HepG2 (cell line): ENCODE data around the gene RAET1E. TPM values are rescaled to one million over a fixed set of nuclear protein-coding genes. Genes with fewer than 3 reads are reported as not detected.
"Not testable (repeated sequence)": the region's sequence is repeated elsewhere in the genome, so short reads cannot be mapped to it uniquely, and the experiment has no call there.

Experiments
- ATAC-seq: fragments of 200-7000 bp; cut with Tn5 transposase; 3 replicates; pipeline ENCODE4 v1.9.1; 2020; ENCODE audit warnings: mild to moderate bottlenecking, moderate library complexity
- BruUV-seq: library from RNA; stranded (reverse); fragments of 400-500 nt; replicated peaks from 2 replicates; lab custom pipeline; 2021; lab: Mats Ljungman, UMichigan
- CTCF ChIA-PET: fragments of 300-600 bp; formaldehyde crosslinking; extraction: SDS; loops from one replicate; lab custom pipeline; 2021; ENCODE audit warnings: low total read pairs, inconsistent platforms, low intra/inter-chr PET ratio; lab: Yijun Ruan, JAX
- POLR2A ChIA-PET: fragments of 350-600 bp; sonication (Branson Sonifier 250); formaldehyde crosslinking; loops from one replicate; lab custom pipeline; 2020; ENCODE audit warnings: antibody characterized with exemption, inconsistent platforms; lab: Yijun Ruan, JAX
- DNase-seq: peaks from one replicate; pipeline ENCODE4 v3.0.0-alpha.2; 2015; ENCODE audit warnings: low spot score
- FAIRE-seq: peaks from 3 replicates; lab custom pipeline; 2011; peaks lifted over from hg19 to GRCh38; lab: Jason Lieb, UNC
- H2AFZ ChIP-seq: one replicate; pipeline ENCODE4 v1.6.1; 2011; ENCODE audit warnings: low read length, inconsistent platforms
- H3K27ac ChIP-seq: fragments of 300-600 bp; 3 replicates; pipeline ENCODE4 v1.8.0; 2011; ENCODE audit warnings: mixed run types, mild to moderate bottlenecking, mixed read lengths, low read length, inconsistent platforms; ENCODE audit not compliant: insufficient read depth; ENCODE audit errors: extremely low read length
- H3K27me3 ChIP-seq, 2 experiments: fragments of 200-600 bp in 1 of 2; 2 replicates in 1 of 2; 3 replicates in 1 of 2; pipeline versions ENCODE4 v1.6.0 to v1.8.0; 2011; ENCODE audit warnings: low read length in 2 of 2, mild to moderate bottlenecking in 2 of 2, moderate library complexity in 2 of 2, inconsistent platforms in 1 of 2; ENCODE audit not compliant: insufficient read depth in 2 of 2, control insufficient read depth in 1 of 2
- H3K36me3 ChIP-seq, 2 experiments: fragments of 200-600 bp in 1 of 2; replicated peaks in 1 of 2; 2 replicates in 1 of 2; 3 replicates in 1 of 2; pipeline versions ENCODE4 v1.5.1 to v1.8.0; 2011; ENCODE audit warnings: low read length in 2 of 2, inconsistent platforms in 1 of 2; ENCODE audit not compliant: insufficient read depth in 2 of 2, control insufficient read depth in 1 of 2
- H3K4me1 ChIP-seq: 2 replicates; pipeline ENCODE4 v1.5.1; 2012; ENCODE audit warnings: low read length, inconsistent platforms; ENCODE audit not compliant: insufficient read depth
- H3K4me2 ChIP-seq: 2 replicates; pipeline ENCODE4 v1.6.0; 2011; ENCODE audit warnings: low read depth, low read length, inconsistent platforms
- H3K4me3 ChIP-seq, 3 experiments: fragments of 200-600 bp in 1 of 3; sonication (generic), shearing (Covaris generic) in 1 of 3; replicated peaks in 1 of 3; 2 replicates each; pipeline ENCODE4 v1.5.1; 2011 to 2016; ENCODE audit warnings: low read length in 3 of 3, inconsistent platforms in 2 of 3, low read depth in 2 of 3, mild to moderate bottlenecking in 2 of 3, control low read depth in 1 of 3, mixed read lengths in 1 of 3; ENCODE audit not compliant: insufficient read depth in 1 of 3
- H3K79me2 ChIP-seq: one replicate; pipeline ENCODE4 v1.6.1; 2011; ENCODE audit warnings: low read length, inconsistent platforms; ENCODE audit not compliant: insufficient read depth
- H3K9ac ChIP-seq: 2 replicates; pipeline ENCODE4 v1.6.0; 2011; ENCODE audit warnings: mild to moderate bottlenecking, low read depth, low read length, inconsistent platforms; ENCODE audit not compliant: insufficient read depth
- H3K9me3 ChIP-seq: 2 replicates; pipeline ENCODE4 v1.5.1; 2012; ENCODE audit warnings: mild to moderate bottlenecking, low read length
- H4K20me1 ChIP-seq: 2 replicates; pipeline ENCODE4 v1.6.0; 2011; ENCODE audit warnings: inconsistent platforms, mild to moderate bottlenecking, low read length, moderate library complexity; ENCODE audit not compliant: insufficient read depth
- WGBS: methylation state at CpG from one replicate; pipeline ENCODE4 v1.1.6; 2017; ENCODE audit warnings: low lambda C conversion rate; 5-methylcytosine and 5-hydroxymethylcytosine counted together
- in situ Hi-C: cut with HindIII; loops from 2 replicates; pipeline ENCODE4 v1.10.0; 2017; ENCODE audit warnings: low pct_unique_long_range_greater_than_20kb; ENCODE audit not compliant: extremely low pct_ligation_motif_present
- intact Hi-C: fragments of 100-400 bp; cut with micrococcal nuclease; formaldehyde crosslinking; loops from one replicate; pipeline ENCODE4 v1.10.0; 2022; ENCODE audit not compliant: unreplicated experiment
- polyA plus RNA-seq, 8 experiments: library from polyadenylated mRNA; depleted of rRNA in 3 of 8; stranded (reverse) in 7 of 8; unstranded in 1 of 8; fragments of >200 nt; fragmentation: Illumina TruSeq in 4 of 8; extraction: Trizol in 4 of 8; gene quantifications; 2 replicates each; pipeline versions ENCODE4 v1.2.1 to v1.2.3, GENCODE V29; 2011 to 2016; ENCODE audit warnings: low read depth in 4 of 8, missing spikeins in 1 of 8, mixed read lengths in 1 of 8; ENCODE audit not compliant: insufficient read depth in 1 of 8
- total RNA-seq, 5 experiments: library from RNA; depleted of rRNA; stranded (reverse); fragments of >200 nt; fragmentation: Illumina TruSeq; extraction: Trizol; gene quantifications; 2 replicates each; pipeline ENCODE4 v1.2.3, GENCODE V29; 2016; ENCODE audit warnings: low read depth in 1 of 5

RAET1E gene
- total and polyA plus RNA-seq, 2 of the 13 experiments (the other 11 are each of a cell fraction or from before 2014, with no cell fraction given), result not detected

- H3K4me1 ChIP-seq, H3K4me3 ChIP-seq, intact Hi-C loops, ATAC-seq, H3K79me2 ChIP-seq, FAIRE-seq, DNase-seq, H3K27ac ChIP-seq, in situ Hi-C loops, H3K36me3 ChIP-seq, BruUV-seq, H2AFZ ChIP-seq, CTCF ChIA-PET, H4K20me1 ChIP-seq, H3K9ac ChIP-seq, H3K4me2 ChIP-seq, H3K9me3 ChIP-seq, POLR2A ChIA-PET: not testable (repeated sequence)
- 7% methylated on average over 7 of the region's 7 CpGs for WGBS
- H3K27me3 ChIP-seq, result peaks cover 7 to 38% of the 10 kb centered on the region in 2 experiments; a peak in 3 of 5 replicates
Measured at GRCh38 chr6:149946631-149947030, 48.7 kb upstream of the RAET1E start.

GRCh38 chr6:149945276-149945675, 47.4 kb upstream of the RAET1E start:
- CTCF ChIA-PET, FAIRE-seq: not testable (repeated sequence)
- WGBS, result 26% methylated on average over 5 of the region's 6 CpGs

GRCh38 chr6:149943321-149943720, 45.4 kb upstream of the RAET1E start:
- H3K4me3 ChIP-seq, H3K9me3 ChIP-seq, POLR2A ChIA-PET, FAIRE-seq, DNase-seq, BruUV-seq, H2AFZ ChIP-seq, H4K20me1 ChIP-seq, CTCF ChIA-PET, H3K9ac ChIP-seq, H3K27ac ChIP-seq, in situ Hi-C loops, H3K36me3 ChIP-seq, ATAC-seq, H3K4me2 ChIP-seq, H3K79me2 ChIP-seq, intact Hi-C loops, H3K4me1 ChIP-seq: not testable (repeated sequence)
- peaks cover 17 to 46% of the 10 kb centered on the region in 2 experiments for H3K27me3 ChIP-seq
- WGBS, result 2% methylated on average over 5 of the region's 5 CpGs

More at GRCh38 chr6:149945276-149945675, 47.4 kb upstream of the RAET1E start:
- H3K27ac ChIP-seq, intact Hi-C loops, H3K9me3 ChIP-seq, BruUV-seq, POLR2A ChIA-PET, DNase-seq, H3K79me2 ChIP-seq, in situ Hi-C loops, H2AFZ ChIP-seq, H3K4me3 ChIP-seq, H3K4me1 ChIP-seq, H4K20me1 ChIP-seq, ATAC-seq, H3K36me3 ChIP-seq, H3K4me2 ChIP-seq, H3K9ac ChIP-seq: not testable (repeated sequence)
- peaks cover 8 to 36% of the 10 kb centered on the region in 2 experiments; a peak in 3 of 5 replicates for H3K27me3 ChIP-seq
